Measurements from ENCODE around the gene MMP24. TPM values are rescaled to one million over a fixed set of nuclear protein-coding genes. Genes with fewer than 3 reads are reported as not detected.

MMP24 gene
- total RNA-seq, 4 donors from 2014 or later = 0.21 to 0.78 (median 0.66) TPM; not detected in 1

DNA sequence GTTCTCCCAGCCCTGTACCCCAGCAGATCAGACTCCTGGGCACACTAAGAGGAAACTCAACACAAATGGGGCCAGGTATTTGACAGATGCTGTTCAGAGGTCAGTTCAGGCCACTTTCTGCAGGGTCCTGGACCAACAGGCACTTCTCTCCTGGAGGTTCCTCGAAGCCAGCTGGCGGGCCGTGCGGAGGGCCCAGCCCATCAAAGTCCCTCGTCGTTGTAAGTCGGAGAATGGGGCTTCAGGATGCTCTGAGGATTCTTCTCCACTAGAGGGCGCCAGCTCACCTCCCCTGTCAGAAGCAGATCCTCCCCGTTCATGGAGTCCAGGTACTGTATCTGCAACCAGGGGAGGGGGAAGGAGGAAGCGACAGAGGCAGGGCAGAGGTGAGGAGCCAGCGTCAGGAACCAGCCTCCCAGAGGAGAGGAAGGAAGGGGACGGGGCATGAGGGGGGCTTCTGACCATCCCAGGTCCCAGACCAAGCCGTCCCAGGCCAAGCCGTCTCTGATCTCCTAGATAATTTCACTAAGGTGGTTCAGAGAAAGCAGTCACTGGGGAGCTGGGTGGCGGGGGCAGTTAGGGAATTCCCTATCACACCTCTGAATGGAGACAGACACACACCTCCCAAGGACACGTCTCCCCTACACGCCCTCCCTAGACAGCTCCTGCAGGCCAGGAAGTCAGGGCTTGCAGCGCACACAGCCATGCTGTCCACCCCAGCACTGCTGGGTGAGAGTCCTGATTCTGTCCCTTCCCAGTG lies 77.4 kb downstream of the MMP24 start:
- WGBS, 2 donors = 25 to 40% methylated on average over 15 to 17 of the region's 18 CpGs
- peak; percentile 65 to 91 for DNase-seq (ENCODE audit: low spot score in 2 of 2)
- Histone ChIP-seq H3K27ac (peak overlapping the region in 2 of 4 donors; percentile 13 to 89), H3K27me3 (no peaks in the 10 kb centered on the region), H3K9me3 (no peaks in the 10 kb centered on the region), H3K4me1 (peaks cover 0 to 50% (median 22%) of the 10 kb centered on the region in 4 donors), H3K36me3 (peaks cover 0 to 7% (median 0%) of the 10 kb centered on the region in 3 donors), H3K4me3 (no peak overlapping the region)
- peak; percentile 87 to 92 (median 89) for TF ChIP-seq CTCF (IDR thresholded peaks at IDR 0.05)
- TF ChIP-seq EP300 (IDR thresholded peaks at IDR 0.05) = no peak
- no peak for TF ChIP-seq POLR2A (IDR thresholded peaks at IDR 0.05)

- Histone ChIP-seq H3K36me3 (peaks cover 0 to 7% (median 0%) of the 10 kb centered on the region in 3 donors), H3K4me3 (no peak overlapping the region), H3K9me3 (no peaks in the 10 kb centered on the region), H3K27ac (peak overlapping the region in 2 of 4 donors; percentile 78 to 89), H3K4me1 (peaks cover 0 to 50% (median 22%) of the 10 kb centered on the region in 4 donors), H3K27me3 (no peaks in the 10 kb centered on the region)
- TF ChIP-seq POLR2A (IDR thresholded peaks at IDR 0.05) (no peak), EP300 (IDR thresholded peaks at IDR 0.05) (no peak), CTCF (IDR thresholded peaks at IDR 0.05) (no peak)
- WGBS, 2 donors = 89 to 92% methylated on average over 6 of the region's 6 CpGs
- no peak for DNase-seq (ENCODE audit: low spot score in 2 of 2)
Measured at GRCh38 chr20:35304956-35305355, 78.5 kb downstream of the MMP24 start.

- peak in 1 of 2 donors; percentile 45 for DNase-seq (ENCODE audit: low spot score in 2 of 2)
- no peaks in the 10 kb centered on the region for H3K9me3 ChIP-seq
- no peaks in the 10 kb centered on the region for H3K27me3 ChIP-seq
- peaks cover 0 to 7% (median 0%) of the 10 kb centered on the region in 3 donors for H3K36me3 ChIP-seq
- TF ChIP-seq EP300 (IDR thresholded peaks at IDR 0.05) (peak in 1 of 2 donors; percentile 29), POLR2A (IDR thresholded peaks at IDR 0.05) (no peak)
- peak overlapping the region in 3 of 4 donors; percentile 64 to 89 (median 78) for H3K27ac ChIP-seq
- H3K4me3 ChIP-seq = no peak overlapping the region
- 66 to 68% methylated on average over 12 of the region's 12 CpGs for WGBS, 2 donors
- peaks cover 0 to 50% (median 22%) of the 10 kb centered on the region in 4 donors for H3K4me1 ChIP-seq
Measured at GRCh38 chr20:35305682-35306556, 79.4 kb downstream of the MMP24 start.

- H3K27me3 ChIP-seq = no peaks in the 10 kb centered on the region
- H3K36me3 ChIP-seq = peaks cover 0 to 7% (median 0%) of the 10 kb centered on the region in 3 donors
- peak in 1 of 2 donors; percentile 49 for TF ChIP-seq EP300 (IDR thresholded peaks at IDR 0.05)
- no peak for TF ChIP-seq POLR2A (IDR thresholded peaks at IDR 0.05)
- peak; percentile 41 to 56 (median 52) for TF ChIP-seq CTCF (IDR thresholded peaks at IDR 0.05)
- 38 to 44% methylated on average over 1 to 4 of the region's 4 CpGs for WGBS, 2 donors
- H3K4me3 ChIP-seq = no peak overlapping the region
- peak; percentile 26 to 28 for DNase-seq (ENCODE audit: low spot score in 2 of 2)
- H3K9me3 ChIP-seq = no peaks in the 10 kb centered on the region
- H3K27ac ChIP-seq = peak overlapping the region; percentile 33 to 89 (median 71)
- H3K4me1 ChIP-seq = peaks cover 0 to 50% (median 22%) of the 10 kb centered on the region in 4 donors
Measured at GRCh38 chr20:35306931-35307517, 80.5 kb downstream of the MMP24 start.

All from tibial nerve (tissue), 4 donors.